Activated naive CD4-positive, alpha-beta T cell treated with anti-CD3 and anti-CD28 coated beads, Interleukin-2, amount 50 U/mL, for 24 hours (primary cell): ENCODE data around the gene GARIN5B.
A peak's percentile ranks its signal among the peaks of the same experiment; 100 is the strongest.

Experiments
- H3K27ac Mint-ChIP-seq: one replicate; pipeline ENCODE4 v1.8.0; 2021; ENCODE audit warnings: mild to moderate bottlenecking, mixed read lengths
- H3K27me3 Mint-ChIP-seq: one replicate; pipeline ENCODE4 v1.8.0; 2021; ENCODE audit warnings: mixed read lengths
- H3K36me3 Mint-ChIP-seq: one replicate; pipeline ENCODE4 v1.8.0; 2021; ENCODE audit warnings: mixed read lengths
- H3K4me1 Mint-ChIP-seq: one replicate; pipeline ENCODE4 v1.8.0; 2021; ENCODE audit warnings: mixed read lengths
- H3K4me3 Mint-ChIP-seq: one replicate; pipeline ENCODE4 v1.8.0; 2021; ENCODE audit warnings: mild to moderate bottlenecking, mixed read lengths
- H3K9me3 Mint-ChIP-seq: one replicate; pipeline ENCODE4 v1.8.0; 2021; ENCODE audit warnings: mixed read lengths

The GARIN5B gene

GRCh38 chr19:55382522-55383054, 19.5 kb upstream of the GARIN5B start:
- peaks cover 31% of the 10 kb centered on the region for H3K4me1 Mint-ChIP-seq
- H3K4me3 Mint-ChIP-seq: peak overlapping the region; percentile 89
- no peaks in the 10 kb centered on the region for H3K27me3 Mint-ChIP-seq
- peak overlapping the region; percentile 87 for H3K27ac Mint-ChIP-seq
- peaks cover 18% of the 10 kb centered on the region for H3K36me3 Mint-ChIP-seq
- no peaks in the 10 kb centered on the region for H3K9me3 Mint-ChIP-seq

- no peaks in the 10 kb centered on the region for H3K9me3 Mint-ChIP-seq
- H3K36me3 Mint-ChIP-seq: peaks cover 15% of the 10 kb centered on the region
- H3K27ac Mint-ChIP-seq: no peak overlapping the region
- H3K4me1 Mint-ChIP-seq: peaks cover 28% of the 10 kb centered on the region
- H3K27me3 Mint-ChIP-seq: no peaks in the 10 kb centered on the region
- peak overlapping the region; percentile 73 for H3K4me3 Mint-ChIP-seq
These were observed 19.0 kb upstream of the GARIN5B start for GRCh38 chr19:55382013-55382412.

- H3K9me3 Mint-ChIP-seq: no peaks in the 10 kb centered on the region
These were observed 16.1 kb upstream of the GARIN5B start for GRCh38 chr19:55379174-55379573.

GRCh38 chr19:55377356-55378131, 14.5 kb upstream of the GARIN5B start:
- no peaks in the 10 kb centered on the region for H3K9me3 Mint-ChIP-seq

More at GRCh38 chr19:55379174-55379573, 16.1 kb upstream of the GARIN5B start:
- H3K36me3 Mint-ChIP-seq: peaks cover 3% of the 10 kb centered on the region
- H3K4me3 Mint-ChIP-seq: no peak overlapping the region
- H3K27ac Mint-ChIP-seq: no peak overlapping the region
- peaks cover 19% of the 10 kb centered on the region for H3K4me1 Mint-ChIP-seq
- peaks cover 3% of the 10 kb centered on the region for H3K27me3 Mint-ChIP-seq

GRCh38 chr19:55376241-55376933, 13.3 kb upstream of the GARIN5B start, which contains the start of gene TMEM190:
Gene TMEM190 (plus strand): TSS chr19:55376826. CDS start chr19:55376854, 28 bp downstream.
- Mint-ChIP-seq H3K36me3 (peaks cover under 1% of the 10 kb centered on the region), H3K27me3 (peaks cover 15% of the 10 kb centered on the region), H3K9me3 (no peaks in the 10 kb centered on the region), H3K4me1 (peaks cover 4% of the 10 kb centered on the region), H3K27ac (no peak within 1 kb of the TSS), H3K4me3 (no peak within 1 kb of the TSS)

More at GRCh38 chr19:55377356-55378131, 14.5 kb upstream of the GARIN5B start:
- H3K4me3 Mint-ChIP-seq: no peak overlapping the region
- peaks cover 8% of the 10 kb centered on the region for H3K27me3 Mint-ChIP-seq
- H3K27ac Mint-ChIP-seq: no peak overlapping the region
- H3K36me3 Mint-ChIP-seq: peaks cover 3% of the 10 kb centered on the region
- H3K4me1 Mint-ChIP-seq: peaks cover 15% of the 10 kb centered on the region

- Mint-ChIP-seq H3K4me3 (no peak overlapping the region), H3K27ac (no peak overlapping the region), H3K27me3 (peaks cover 25% of the 10 kb centered on the region), H3K4me1 (peaks cover 9% of the 10 kb centered on the region), H3K36me3 (peaks cover 4% of the 10 kb centered on the region), H3K9me3 (no peaks in the 10 kb centered on the region)
These were observed 11.1 kb upstream of the GARIN5B start for GRCh38 chr19:55373993-55374757.

- peaks cover 9% of the 10 kb centered on the region for H3K4me1 Mint-ChIP-seq
- no peak overlapping the region for H3K4me3 Mint-ChIP-seq
- no peaks in the 10 kb centered on the region for H3K9me3 Mint-ChIP-seq
- no peak overlapping the region for H3K27ac Mint-ChIP-seq
- H3K27me3 Mint-ChIP-seq: peaks cover 25% of the 10 kb centered on the region
- H3K36me3 Mint-ChIP-seq: peaks cover 4% of the 10 kb centered on the region
These were observed 10.4 kb upstream of the GARIN5B start for GRCh38 chr19:55373306-55373992.

GRCh38 chr19:55372316-55373081, 9.4 kb upstream of the GARIN5B start:
- no peak overlapping the region for H3K4me3 Mint-ChIP-seq
- peaks cover 9% of the 10 kb centered on the region for H3K4me1 Mint-ChIP-seq
- no peak overlapping the region for H3K27ac Mint-ChIP-seq
- H3K27me3 Mint-ChIP-seq: peaks cover 27% of the 10 kb centered on the region
- H3K9me3 Mint-ChIP-seq: no peaks in the 10 kb centered on the region
- H3K36me3 Mint-ChIP-seq: peaks cover 4% of the 10 kb centered on the region

- Mint-ChIP-seq H3K27ac (peak within 1 kb of the TSS; percentile 46), H3K4me3 (peak within 1 kb of the TSS; percentile 84), H3K9me3 (no peaks in the 10 kb centered on the region), H3K4me1 (peaks cover 9% of the 10 kb centered on the region), H3K27me3 (peaks cover 27% of the 10 kb centered on the region), H3K36me3 (peaks cover 4% of the 10 kb centered on the region)
These were observed 7.4 kb upstream of the GARIN5B start, which contains the start of gene IL11 for GRCh38 chr19:55370305-55370988. Gene IL11 (minus strand): TSS chr19:55370463. CDS start chr19:55370310, 153 bp downstream.

- H3K9me3 Mint-ChIP-seq: no peaks in the 10 kb centered on the region
- peaks cover 4% of the 10 kb centered on the region for H3K36me3 Mint-ChIP-seq
- H3K4me1 Mint-ChIP-seq: peaks cover 9% of the 10 kb centered on the region
- H3K27me3 Mint-ChIP-seq: peaks cover 25% of the 10 kb centered on the region
- peak overlapping the region; percentile 84 for H3K4me3 Mint-ChIP-seq
- no peak overlapping the region for H3K27ac Mint-ChIP-seq
These were observed 6.7 kb upstream of the GARIN5B start for GRCh38 chr19:55369653-55370304.

- H3K9me3 Mint-ChIP-seq: no peaks in the 10 kb centered on the region
- H3K36me3 Mint-ChIP-seq: peaks cover 4% of the 10 kb centered on the region
- no peak overlapping the region for H3K4me3 Mint-ChIP-seq
- peaks cover 9% of the 10 kb centered on the region for H3K4me1 Mint-ChIP-seq
- H3K27ac Mint-ChIP-seq: no peak overlapping the region
- peaks cover 25% of the 10 kb centered on the region for H3K27me3 Mint-ChIP-seq
These were observed 5.9 kb upstream of the GARIN5B start for GRCh38 chr19:55368701-55369563.

- Mint-ChIP-seq H3K4me1 (peaks cover 4% of the 10 kb centered on the region), H3K27me3 (peaks cover 20% of the 10 kb centered on the region), H3K36me3 (peaks cover 4% of the 10 kb centered on the region), H3K9me3 (no peaks in the 10 kb centered on the region), H3K27ac (no peak overlapping the region), H3K4me3 (no peak overlapping the region)
These were observed 5.0 kb upstream of the GARIN5B start for GRCh38 chr19:55368106-55368505.

- Mint-ChIP-seq H3K27ac (no peak overlapping the region), H3K27me3 (peaks cover 16% of the 10 kb centered on the region), H3K4me3 (no peak overlapping the region), H3K36me3 (peaks cover 4% of the 10 kb centered on the region), H3K9me3 (no peaks in the 10 kb centered on the region), H3K4me1 (peaks cover 4% of the 10 kb centered on the region)
These were observed 3.7 kb upstream of the GARIN5B start for GRCh38 chr19:55366790-55367189.
